Activated T-cell treated with anti-CD3 and anti-CD28 coated beads, Interleukin-2, amount 50 U/mL, for 4 hours (primary cell): Measurements from ENCODE around the gene PES1. TPM values are rescaled to one million over a fixed set of nuclear protein-coding genes. Genes with fewer than 3 reads are reported as not detected.
"Not testable (repeated sequence)": the region's sequence is repeated elsewhere in the genome, so short reads cannot be mapped to it uniquely, and the experiment has no call there.

Experiments
- ATAC-seq, 2 donors: fragments of 200-7000 bp; cut with Tn5 transposase; one replicate each; pipeline ENCODE4 v1.10.0; 2021
- DNase-seq: peaks from one replicate; pipeline ENCODE4 v3.0.0-alpha.2; 2020
- H3K27me3 Mint-ChIP-seq: one replicate; pipeline ENCODE4 v1.8.0; 2021; ENCODE audit warnings: low read depth, mixed read lengths
- H3K36me3 Mint-ChIP-seq: one replicate; pipeline ENCODE4 v1.8.0; 2022; ENCODE audit warnings: mixed read lengths; ENCODE audit not compliant: insufficient read depth
- H3K4me1 Mint-ChIP-seq: one replicate; pipeline ENCODE4 v1.8.0; 2021; ENCODE audit warnings: low read depth, mixed read lengths
- H3K4me3 Mint-ChIP-seq: one replicate; pipeline ENCODE4 v1.8.0; 2021; ENCODE audit warnings: mild to moderate bottlenecking, moderate library complexity, mixed read lengths
- H3K9me3 Mint-ChIP-seq: one replicate; pipeline ENCODE4 v1.8.0; 2021; ENCODE audit warnings: mixed read lengths
- total RNA-seq, 3 donors: library from RNA; stranded (reverse); gene quantifications; one replicate each; pipeline ENCODE4 v1.2.1, GENCODE V29; 2021

The PES1 gene
- total RNA-seq, 3 donors from 2014 or later = 312 to 373 (median 336) TPM

DNA sequence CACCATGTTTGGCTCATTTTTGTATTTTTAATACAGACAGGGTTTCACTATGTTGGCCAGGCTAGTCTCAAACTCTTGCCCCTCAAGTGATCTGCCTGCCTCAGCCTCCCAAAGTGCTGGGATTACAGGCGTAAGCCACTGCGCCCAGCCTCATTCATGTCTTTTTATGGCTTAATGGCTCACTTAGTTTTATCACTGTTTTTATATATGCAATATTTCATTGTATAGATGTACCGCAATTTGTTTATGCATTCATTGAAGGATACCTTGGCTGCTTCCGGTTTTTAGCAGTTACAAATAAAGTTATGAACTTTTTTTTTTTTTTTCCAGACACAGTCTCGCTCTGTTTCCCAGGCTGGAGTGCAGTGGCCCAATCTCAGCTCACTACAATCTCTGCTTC, 9.8 kb upstream of the PES1 start:
- no peak for ATAC-seq
- Mint-ChIP-seq H3K4me1 (peaks cover 10% of the 10 kb centered on the region), H3K27me3 (no peaks in the 10 kb centered on the region), H3K36me3 (no peaks in the 10 kb centered on the region), H3K9me3 (no peaks in the 10 kb centered on the region), H3K4me3 (no peak overlapping the region)
- DNase-seq = no peak

DNA sequence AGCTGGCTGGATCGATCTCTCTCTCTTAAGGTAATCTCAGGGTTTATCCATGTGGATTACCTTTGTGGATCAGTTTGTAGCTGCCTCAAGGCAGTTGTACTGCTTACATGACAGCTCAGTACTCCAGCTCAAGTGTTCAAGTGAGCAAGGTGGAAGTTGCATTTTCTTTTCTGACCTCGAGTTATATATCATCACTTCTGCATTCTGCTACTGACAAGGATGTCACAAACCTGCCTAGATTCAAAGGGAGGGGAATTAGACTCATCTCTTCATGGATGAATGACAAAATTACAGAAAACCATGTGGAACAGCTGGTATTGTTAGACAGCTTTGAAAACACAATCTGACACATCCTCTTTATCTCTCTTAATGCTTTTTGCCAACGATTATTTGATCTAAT, 9.2 kb upstream of the PES1 start:
- Mint-ChIP-seq H3K9me3 (no peaks in the 10 kb centered on the region), H3K4me3 (no peak overlapping the region), H3K36me3 (no peaks in the 10 kb centered on the region), H3K4me1 (peaks cover 5% of the 10 kb centered on the region), H3K27me3 (no peaks in the 10 kb centered on the region)
- DNase-seq (no peak), ATAC-seq (no peak)

DNA sequence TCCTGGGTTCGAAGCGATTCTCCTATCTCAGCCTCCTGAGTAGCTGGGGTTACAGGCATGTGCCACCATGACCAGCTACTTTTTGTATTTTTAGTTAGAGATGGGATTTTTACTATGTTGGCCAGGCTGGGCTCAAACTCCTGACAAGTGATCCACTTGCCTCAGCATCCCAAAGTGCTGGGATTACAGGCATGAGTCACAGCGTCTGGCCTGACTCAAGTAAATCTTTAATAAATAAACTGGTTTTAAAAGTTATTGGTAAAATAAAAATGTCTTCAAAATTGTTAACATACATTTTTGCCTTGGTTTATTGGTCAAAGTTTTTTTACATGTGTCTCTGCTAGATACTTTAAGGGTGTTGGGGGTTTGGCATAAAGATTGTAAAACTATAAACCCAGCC, 7.3 kb upstream of the PES1 start:
- peaks cover 6% of the 10 kb centered on the region for H3K27me3 Mint-ChIP-seq
- H3K4me3 Mint-ChIP-seq = no peak overlapping the region
- ATAC-seq (no peak), DNase-seq (no peak)
- H3K9me3 Mint-ChIP-seq = no peaks in the 10 kb centered on the region
- no peaks in the 10 kb centered on the region for H3K4me1 Mint-ChIP-seq
- no peaks in the 10 kb centered on the region for H3K36me3 Mint-ChIP-seq

DNA sequence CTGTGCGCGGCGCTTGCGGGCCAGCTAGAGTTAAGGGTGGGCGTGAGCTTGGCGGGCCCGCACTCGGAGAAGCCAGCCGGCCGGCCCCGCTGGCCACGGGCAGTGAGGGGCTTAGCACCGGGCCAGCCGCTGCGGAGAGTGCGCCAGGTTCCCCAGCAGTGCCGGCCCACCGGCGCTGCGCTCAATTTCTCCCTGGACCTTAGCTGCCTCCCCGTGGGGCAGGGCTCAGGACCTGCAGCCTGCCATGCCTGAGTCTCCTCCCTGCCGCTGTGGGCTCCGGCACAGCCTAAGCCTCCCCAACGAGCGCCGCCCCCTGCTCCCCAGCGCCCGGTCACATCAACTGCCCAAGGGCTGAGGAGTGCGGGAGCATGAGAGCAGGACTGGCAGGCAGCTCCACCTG, 5.2 kb upstream of the PES1 start:
- ATAC-seq = no peak
- DNase-seq = no peak
- Mint-ChIP-seq H3K4me1 (peaks cover 1% of the 10 kb centered on the region), H3K36me3 (no peaks in the 10 kb centered on the region), H3K4me3 (no peak overlapping the region), H3K27me3 (peaks cover 6% of the 10 kb centered on the region), H3K9me3 (no peaks in the 10 kb centered on the region)

DNA sequence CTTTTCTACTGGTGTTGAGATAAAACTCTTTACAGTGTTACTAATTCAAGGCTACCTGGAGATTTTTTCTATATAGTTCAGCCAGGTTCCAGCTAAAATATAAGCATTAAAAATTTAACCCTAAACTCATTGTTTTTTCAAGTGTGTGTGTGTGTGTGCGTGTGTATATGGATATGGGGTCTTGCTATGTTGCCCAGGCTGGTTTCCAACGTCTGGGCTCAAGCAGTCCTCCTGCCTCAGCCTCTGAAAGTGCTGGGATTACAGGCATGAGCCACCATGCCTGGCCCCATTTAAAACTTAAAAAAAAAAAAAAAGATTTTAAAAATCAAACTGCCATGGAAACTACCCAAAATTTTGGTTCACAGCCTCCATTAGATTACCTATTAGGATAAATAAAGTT, 4.5 kb upstream of the PES1 start:
- H3K36me3 Mint-ChIP-seq = no peaks in the 10 kb centered on the region
- H3K4me1 Mint-ChIP-seq = peaks cover 1% of the 10 kb centered on the region
- ATAC-seq = no peak

DNA sequence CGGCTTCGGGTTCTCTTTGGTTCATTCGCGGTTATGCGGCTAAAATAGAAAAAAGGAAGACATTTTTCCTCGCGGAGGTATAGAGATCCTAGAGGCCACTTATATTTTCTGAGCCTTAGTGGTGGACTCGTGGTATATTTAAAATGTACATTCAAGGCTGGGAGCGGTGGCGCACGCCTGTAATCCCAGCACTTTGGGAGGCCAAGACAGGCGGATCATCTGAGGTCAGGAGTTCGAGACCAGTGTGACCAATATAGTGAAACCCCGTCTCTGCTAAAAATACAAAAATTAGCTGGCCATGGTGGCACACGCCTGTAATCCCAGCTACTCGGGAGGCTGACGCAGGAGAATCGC, 627 bp upstream of the PES1 start:
- not testable (repeated sequence) for DNase-seq, H3K9me3 Mint-ChIP-seq, H3K27me3 Mint-ChIP-seq, H3K4me1 Mint-ChIP-seq, H3K4me3 Mint-ChIP-seq, ATAC-seq
- H3K36me3 Mint-ChIP-seq = peaks cover 20% of the 10 kb centered on the region

More for the DNA sequence above, 4.5 kb upstream of the PES1 start:
- no peaks in the 10 kb centered on the region for H3K9me3 Mint-ChIP-seq
- H3K4me3 Mint-ChIP-seq = no peak overlapping the region
- no peak for DNase-seq
- H3K27me3 Mint-ChIP-seq = peaks cover 6% of the 10 kb centered on the region

DNA sequence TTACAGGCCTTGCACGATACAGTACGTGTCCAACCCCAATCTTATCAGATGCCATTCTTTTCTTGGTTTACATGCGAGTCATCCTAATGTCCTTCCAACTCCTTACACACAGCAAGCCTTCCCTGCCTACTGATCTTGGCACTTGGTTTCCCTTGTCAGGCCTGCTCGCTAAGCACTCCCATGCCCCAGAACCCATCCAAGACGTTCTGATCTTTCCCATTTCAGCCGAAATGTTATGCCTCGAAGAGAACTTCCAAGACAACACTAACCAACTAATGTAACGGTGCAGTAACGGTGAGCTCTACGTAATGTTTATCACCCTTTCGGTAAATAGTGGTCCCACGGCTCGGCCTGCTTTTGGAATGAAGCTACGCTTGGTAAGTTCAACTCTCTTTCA, 521 bp downstream of the PES1 start:
- H3K36me3 Mint-ChIP-seq = peaks cover 29% of the 10 kb centered on the region
- ATAC-seq (no peak), DNase-seq (no peak)
- H3K27me3 Mint-ChIP-seq = peaks cover 6% of the 10 kb centered on the region
- H3K4me3 Mint-ChIP-seq = no peak overlapping the region
- H3K4me1 Mint-ChIP-seq = peaks cover 1% of the 10 kb centered on the region
- H3K9me3 Mint-ChIP-seq = no peaks in the 10 kb centered on the region

DNA sequence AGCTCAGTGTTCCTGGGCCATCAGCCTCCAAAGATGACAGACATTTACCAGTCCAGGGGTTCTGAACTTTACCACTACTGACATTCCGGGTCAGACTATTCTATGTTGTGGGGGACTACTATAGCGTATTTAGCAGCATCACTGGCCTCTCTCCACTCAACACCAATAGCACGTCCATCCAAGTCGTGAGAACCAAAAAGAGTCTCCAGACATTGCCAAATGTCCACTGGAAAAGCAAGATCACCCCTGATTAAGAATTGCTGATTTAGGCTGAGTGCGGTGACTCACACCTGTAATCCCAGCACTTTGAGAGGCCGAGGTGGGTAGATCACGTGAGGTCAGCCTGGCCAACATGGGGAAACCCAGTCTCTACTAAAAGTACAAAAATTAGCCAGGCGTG, 5.3 kb downstream of the PES1 start:
- no peak for DNase-seq
- no peak for ATAC-seq
- H3K9me3 Mint-ChIP-seq = no peaks in the 10 kb centered on the region
- H3K4me3 Mint-ChIP-seq = no peak overlapping the region
- no peaks in the 10 kb centered on the region for H3K4me1 Mint-ChIP-seq
- no peaks in the 10 kb centered on the region for H3K27me3 Mint-ChIP-seq
- peaks cover 58% of the 10 kb centered on the region for H3K36me3 Mint-ChIP-seq

DNA sequence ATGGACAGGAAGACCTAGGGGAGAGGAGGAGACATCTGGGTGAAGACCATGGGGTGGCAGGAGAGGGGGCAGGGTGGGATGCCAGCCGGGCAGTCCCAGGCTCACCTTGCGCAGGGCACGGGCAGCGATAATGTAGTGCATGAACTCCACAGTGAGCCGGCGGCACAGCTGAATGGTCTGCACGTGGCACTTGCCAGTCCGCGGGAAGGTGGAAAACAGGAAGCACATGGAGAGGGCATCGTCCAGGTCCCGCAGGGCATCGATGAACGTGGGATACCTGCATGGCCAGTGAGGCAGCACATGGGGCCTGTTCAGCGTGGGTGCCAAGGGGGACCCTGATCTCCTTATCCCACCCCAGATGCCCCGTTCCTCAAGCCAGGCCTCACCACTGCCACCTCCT, 7.3 kb downstream of the PES1 start:
- Mint-ChIP-seq H3K4me3 (no peak overlapping the region), H3K4me1 (no peaks in the 10 kb centered on the region), H3K27me3 (no peaks in the 10 kb centered on the region), H3K9me3 (no peaks in the 10 kb centered on the region), H3K36me3 (peaks cover 66% of the 10 kb centered on the region)
- DNase-seq (no peak), ATAC-seq (no peak)

DNA sequence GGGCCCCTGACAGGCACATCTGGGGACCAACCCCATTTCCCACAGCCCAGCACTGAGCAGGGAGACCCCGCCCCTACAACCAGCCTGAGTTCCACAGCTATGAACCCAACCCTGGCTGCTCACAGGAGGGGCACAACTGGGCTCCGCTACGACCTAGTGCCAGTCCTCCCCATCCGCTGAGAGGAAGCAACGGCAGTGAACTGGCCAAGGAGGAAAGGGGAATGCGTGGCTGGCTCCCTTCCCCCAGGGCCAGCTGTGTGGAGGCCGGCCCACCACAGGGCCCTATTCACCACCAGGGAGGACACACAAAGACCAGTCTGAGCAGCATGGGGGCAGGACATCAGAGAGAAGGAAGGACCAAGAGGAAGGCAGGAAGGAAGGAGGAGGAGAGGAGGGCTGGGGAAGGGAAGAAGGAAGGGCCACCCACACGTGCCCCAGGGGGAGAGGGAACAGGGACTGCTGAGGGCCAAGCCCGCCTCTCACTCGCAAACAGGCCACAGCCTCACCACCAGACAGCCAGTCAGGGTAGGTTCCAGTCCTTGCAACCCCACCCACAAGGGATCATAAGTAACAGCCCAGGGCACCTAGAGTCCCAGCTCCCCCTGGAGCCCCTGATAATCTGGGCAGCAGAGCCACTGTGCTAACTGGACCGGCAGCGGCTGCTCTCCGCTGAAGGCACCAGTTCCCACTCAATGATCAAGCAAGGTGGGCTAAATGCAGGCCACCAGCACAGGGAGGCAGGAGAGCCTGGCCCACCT, 8.7 kb downstream of the PES1 start:
- no peaks in the 10 kb centered on the region for H3K9me3 Mint-ChIP-seq
- peaks cover 66% of the 10 kb centered on the region for H3K36me3 Mint-ChIP-seq
- no peak for ATAC-seq
- H3K4me1 Mint-ChIP-seq = no peaks in the 10 kb centered on the region
- no peaks in the 10 kb centered on the region for H3K27me3 Mint-ChIP-seq
- H3K4me3 Mint-ChIP-seq = no peak overlapping the region
- DNase-seq = no peak

DNA sequence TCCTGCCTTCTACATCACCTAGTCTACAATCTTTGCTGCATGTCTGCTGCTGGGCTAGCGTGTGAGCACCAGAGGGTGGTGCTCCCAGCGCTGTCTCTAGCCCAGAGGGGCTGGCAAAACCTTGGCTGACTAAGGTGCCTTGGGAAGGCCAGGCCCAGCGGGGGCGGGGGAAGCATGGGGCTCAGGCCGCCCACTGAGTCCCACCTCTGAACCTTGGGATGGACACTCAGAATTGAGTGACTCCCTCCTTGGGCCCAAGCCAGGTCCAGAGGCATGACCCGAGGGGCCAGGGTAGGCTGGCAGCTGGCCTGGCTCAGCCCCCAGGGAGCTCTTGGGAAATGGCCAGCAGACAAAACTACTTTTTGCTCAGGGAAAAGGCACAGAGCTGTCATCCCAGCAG, 9.7 kb downstream of the PES1 start:
- Mint-ChIP-seq H3K4me1 (no peaks in the 10 kb centered on the region), H3K4me3 (no peak overlapping the region), H3K9me3 (no peaks in the 10 kb centered on the region), H3K36me3 (peaks cover 65% of the 10 kb centered on the region), H3K27me3 (no peaks in the 10 kb centered on the region)
- ATAC-seq (no peak), DNase-seq (no peak)

DNA sequence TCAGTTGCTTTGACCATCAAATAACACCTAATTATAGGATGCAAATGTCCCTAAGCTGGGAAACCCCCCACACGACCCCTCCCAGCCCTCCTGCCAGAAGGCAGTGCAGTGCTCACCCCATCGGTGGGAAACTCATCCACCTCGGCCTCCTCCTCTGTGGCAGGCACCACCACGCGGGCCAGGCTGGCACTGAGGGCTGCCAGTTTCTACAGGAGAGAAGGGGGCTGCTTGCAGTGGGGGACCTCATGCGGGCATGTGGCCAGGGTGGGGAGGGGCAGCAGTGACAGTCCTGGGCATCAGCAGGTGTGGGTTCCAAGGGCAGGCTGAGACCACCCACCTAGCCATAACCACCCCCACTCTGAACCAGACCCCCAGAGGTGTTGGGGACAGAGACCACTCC, 10.8 kb downstream of the PES1 start:
- H3K9me3 Mint-ChIP-seq = no peaks in the 10 kb centered on the region
- no peak for DNase-seq
- H3K36me3 Mint-ChIP-seq = peaks cover 65% of the 10 kb centered on the region
- ATAC-seq = no peak
- no peaks in the 10 kb centered on the region for H3K4me1 Mint-ChIP-seq
- H3K4me3 Mint-ChIP-seq = no peak overlapping the region
- no peaks in the 10 kb centered on the region for H3K27me3 Mint-ChIP-seq

DNA sequence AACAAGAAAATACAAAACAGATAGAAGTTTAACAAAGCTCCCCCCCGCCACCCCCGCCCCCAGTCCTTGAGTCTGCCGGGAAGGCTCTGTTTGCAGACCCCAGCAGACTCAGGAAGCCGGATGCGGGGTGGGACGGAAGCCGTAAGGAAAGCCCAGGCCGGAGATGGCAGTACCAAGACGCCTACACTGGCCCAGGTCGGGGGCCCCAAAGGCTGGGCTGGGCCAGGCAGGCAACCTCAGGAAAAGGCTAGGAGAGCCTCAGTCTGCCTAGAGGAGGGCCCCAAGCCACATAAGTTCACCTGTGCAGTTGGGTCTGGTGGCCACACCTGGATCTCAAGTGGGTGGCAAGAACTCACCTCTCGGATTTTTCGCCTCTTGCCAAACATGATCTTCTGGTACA, 13.2 kb downstream of the PES1 start:
- ATAC-seq (no peak), DNase-seq (no peak)
- Mint-ChIP-seq H3K4me1 (peaks cover 4% of the 10 kb centered on the region), H3K27me3 (no peaks in the 10 kb centered on the region), H3K4me3 (no peak overlapping the region), H3K36me3 (peaks cover 59% of the 10 kb centered on the region), H3K9me3 (no peaks in the 10 kb centered on the region)

DNA sequence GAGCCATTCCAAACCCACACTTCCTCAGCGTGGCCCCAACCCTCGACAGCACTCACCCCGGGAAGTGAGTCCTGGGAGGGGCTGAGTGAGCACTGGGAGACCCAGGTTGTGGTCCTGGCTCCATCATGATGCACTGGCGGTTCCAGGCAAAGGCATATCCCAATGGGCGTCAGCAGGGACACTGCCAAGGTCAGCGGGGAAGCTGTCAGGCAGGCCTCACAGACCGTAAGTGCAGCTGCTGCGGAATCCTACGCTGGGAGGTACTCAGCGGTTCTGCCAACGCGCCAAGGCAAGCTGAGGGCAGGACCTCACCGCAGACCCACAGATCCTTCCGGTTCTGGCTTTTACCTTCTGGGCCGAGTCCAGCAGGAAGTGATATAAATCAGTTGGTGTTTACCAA, 15.9 kb downstream of the PES1 start:
- peaks cover 41% of the 10 kb centered on the region for H3K36me3 Mint-ChIP-seq
- no peak for ATAC-seq

DNA sequence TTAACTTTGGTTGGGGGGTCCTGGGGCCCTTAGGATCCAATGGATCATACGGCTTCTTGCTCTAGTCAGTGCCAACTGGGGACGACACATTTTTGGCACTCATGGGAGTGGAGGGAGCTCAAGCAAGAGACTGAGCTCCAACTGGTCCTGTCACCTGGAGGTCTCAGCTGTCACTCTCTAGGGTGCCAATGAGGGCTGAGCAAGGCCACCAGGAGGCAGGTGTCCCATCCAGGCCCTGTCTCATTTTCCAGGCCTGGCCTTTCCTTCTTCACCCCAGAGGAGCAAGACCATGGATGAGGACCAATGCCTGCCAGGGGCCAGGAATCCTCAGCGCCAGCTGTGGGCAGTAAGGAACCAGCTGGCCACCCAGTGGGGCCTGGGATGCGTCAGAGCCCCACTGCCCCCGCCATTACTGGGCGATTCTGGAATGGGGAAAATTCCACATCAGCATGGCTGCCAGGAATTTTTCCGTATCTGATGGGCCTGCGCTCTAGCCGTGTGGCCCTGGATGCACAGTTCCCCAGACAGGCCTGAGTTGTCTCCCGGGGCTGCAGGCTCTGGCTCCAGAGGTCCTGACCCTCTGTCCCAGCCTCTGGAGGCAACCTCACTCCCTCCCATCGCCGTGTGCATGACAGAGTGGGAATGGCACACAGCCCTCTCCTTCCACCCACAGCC, 16.6 kb downstream of the PES1 start:
- peak; percentile 19 to 20 for ATAC-seq
- H3K27me3 Mint-ChIP-seq = no peaks in the 10 kb centered on the region
- peaks cover 35% of the 10 kb centered on the region for H3K36me3 Mint-ChIP-seq

More for the DNA sequence above, 15.9 kb downstream of the PES1 start:
- H3K4me1 Mint-ChIP-seq = peaks cover 4% of the 10 kb centered on the region
- DNase-seq = no peak
- no peak overlapping the region for H3K4me3 Mint-ChIP-seq
- no peaks in the 10 kb centered on the region for H3K9me3 Mint-ChIP-seq
- no peaks in the 10 kb centered on the region for H3K27me3 Mint-ChIP-seq

More for the DNA sequence above, 16.6 kb downstream of the PES1 start:
- Mint-ChIP-seq H3K4me3 (no peak overlapping the region), H3K4me1 (peaks cover 4% of the 10 kb centered on the region), H3K9me3 (no peaks in the 10 kb centered on the region)
- DNase-seq = no peak
